HG02763 (cell line): Measurements from ENCODE around the gene PDS5A.
"Not testable (repeated sequence)": the region's sequence is repeated elsewhere in the genome, so short reads cannot be mapped to it uniquely, and the experiment has no call there.

ENCODE experiments used
- ATAC-seq: cut with Tn5 transposase; IDR thresholded peaks from one replicate; pipeline ENCODE4 v1.9.1; 2021; ENCODE audit warnings: mild to moderate bottlenecking, moderate library complexity; ENCODE audit not compliant: unreplicated experiment

The PDS5A gene, protein sequence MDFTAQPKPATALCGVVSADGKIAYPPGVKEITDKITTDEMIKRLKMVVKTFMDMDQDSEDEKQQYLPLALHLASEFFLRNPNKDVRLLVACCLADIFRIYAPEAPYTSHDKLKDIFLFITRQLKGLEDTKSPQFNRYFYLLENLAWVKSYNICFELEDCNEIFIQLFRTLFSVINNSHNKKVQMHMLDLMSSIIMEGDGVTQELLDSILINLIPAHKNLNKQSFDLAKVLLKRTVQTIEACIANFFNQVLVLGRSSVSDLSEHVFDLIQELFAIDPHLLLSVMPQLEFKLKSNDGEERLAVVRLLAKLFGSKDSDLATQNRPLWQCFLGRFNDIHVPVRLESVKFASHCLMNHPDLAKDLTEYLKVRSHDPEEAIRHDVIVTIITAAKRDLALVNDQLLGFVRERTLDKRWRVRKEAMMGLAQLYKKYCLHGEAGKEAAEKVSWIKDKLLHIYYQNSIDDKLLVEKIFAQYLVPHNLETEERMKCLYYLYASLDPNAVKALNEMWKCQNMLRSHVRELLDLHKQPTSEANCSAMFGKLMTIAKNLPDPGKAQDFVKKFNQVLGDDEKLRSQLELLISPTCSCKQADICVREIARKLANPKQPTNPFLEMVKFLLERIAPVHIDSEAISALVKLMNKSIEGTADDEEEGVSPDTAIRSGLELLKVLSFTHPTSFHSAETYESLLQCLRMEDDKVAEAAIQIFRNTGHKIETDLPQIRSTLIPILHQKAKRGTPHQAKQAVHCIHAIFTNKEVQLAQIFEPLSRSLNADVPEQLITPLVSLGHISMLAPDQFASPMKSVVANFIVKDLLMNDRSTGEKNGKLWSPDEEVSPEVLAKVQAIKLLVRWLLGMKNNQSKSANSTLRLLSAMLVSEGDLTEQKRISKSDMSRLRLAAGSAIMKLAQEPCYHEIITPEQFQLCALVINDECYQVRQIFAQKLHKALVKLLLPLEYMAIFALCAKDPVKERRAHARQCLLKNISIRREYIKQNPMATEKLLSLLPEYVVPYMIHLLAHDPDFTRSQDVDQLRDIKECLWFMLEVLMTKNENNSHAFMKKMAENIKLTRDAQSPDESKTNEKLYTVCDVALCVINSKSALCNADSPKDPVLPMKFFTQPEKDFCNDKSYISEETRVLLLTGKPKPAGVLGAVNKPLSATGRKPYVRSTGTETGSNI (N-terminal part only)

DNA sequence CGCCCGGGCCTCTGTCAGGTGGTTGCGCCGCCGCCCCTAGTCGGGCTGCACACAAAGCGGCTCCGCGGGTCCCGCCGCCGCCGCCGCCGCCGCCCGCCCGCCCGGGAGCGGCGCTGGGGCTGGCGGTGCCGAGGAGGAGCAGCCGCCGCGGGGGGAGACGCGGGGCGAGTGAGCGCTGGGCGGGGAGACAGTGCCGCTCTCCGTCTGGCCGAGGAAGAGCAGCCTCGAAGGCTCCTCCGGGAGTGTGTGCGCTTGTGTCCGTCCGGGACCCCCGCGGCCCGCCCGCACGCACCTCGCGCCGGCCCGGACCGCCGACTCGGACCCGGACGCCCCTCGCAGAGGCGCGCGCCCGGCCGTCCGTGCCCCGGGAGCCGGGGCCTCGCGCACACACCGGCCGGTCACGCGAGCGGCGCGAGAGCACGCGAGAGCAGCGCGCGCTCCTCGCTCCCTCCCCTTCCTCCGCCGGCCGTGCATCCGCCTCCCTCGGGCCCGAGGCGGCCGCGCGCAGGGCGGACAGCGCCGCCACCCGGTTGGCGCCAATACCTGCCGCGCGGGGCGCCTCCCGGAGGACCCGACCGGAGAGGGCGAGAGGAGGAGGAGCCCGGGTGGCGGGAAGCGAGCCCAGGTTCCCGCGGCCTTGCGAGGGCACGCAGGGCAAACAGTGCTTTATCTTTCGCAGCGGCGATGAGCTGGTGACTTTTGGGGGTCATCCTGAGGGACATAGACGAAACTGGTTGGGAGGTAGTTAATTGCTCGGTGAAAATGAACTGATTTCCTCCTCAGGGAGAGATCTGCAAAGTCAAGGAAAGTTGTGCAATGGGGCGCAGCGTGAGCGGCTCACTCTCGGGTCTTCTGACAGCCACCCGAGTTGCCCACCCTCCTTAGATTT, at the start of gene PDS5A:
TSS of gene PDS5A (minus strand) at position 423 of the 889 bp plus-strand sequence. CDS start 1,334 bp downstream, outside the sequence.
- peak; percentile 75 for ATAC-seq

DNA sequence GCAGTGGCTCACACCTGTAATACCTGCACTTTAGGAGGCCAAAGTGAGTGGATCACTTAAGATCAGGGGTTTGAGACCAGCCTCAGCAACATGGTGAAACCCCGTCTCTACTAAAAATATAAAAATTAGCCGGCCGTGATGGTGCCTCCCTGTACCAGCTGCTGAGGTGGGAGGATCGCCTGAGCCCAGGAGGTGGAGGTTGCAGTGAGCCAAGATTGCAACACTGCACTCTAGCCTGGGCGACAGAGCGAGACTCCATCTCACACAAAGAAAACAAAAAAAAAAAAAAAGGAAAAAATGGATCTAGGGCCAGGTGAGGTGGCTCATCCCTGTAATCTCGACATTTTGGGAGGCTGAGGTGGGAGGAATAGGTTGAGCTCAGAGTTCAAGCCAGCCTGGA, 46.3 kb upstream of the PDS5A start:
- not testable (repeated sequence) for ATAC-seq

GRCh38 chr4:40021116-40021515, 43.4 kb upstream of the PDS5A start:
- ATAC-seq = not testable (repeated sequence)

GRCh38 chr4:40020221-40020620, 42.5 kb upstream of the PDS5A start:
- ATAC-seq = no peak

DNA sequence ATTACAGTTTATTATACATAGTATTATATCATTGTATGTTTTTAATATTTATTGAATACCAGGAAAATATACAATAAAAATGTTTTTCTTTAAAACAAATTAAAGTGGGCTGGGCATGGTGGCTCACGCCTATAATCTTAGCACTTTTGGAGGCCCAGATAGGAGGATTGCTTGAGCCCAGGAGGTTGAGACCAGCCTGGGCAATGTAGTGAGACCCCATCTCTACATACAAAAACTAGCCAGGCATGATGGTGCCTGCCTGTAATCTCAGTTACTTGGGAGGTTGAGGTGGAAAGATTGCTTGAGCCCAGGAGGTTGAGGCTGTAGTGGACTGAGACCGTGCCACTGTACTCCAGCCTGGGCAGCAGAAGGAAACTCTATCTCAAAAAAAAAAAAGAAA, 38.3 kb upstream of the PDS5A start:
- ATAC-seq = no peak

- no peak for ATAC-seq
These were observed 26.3 kb upstream of the PDS5A start for GRCh38 chr4:40003986-40004385.

GRCh38 chr4:40000711-40001110, 23.0 kb upstream of the PDS5A start:
- no peak for ATAC-seq

- no peak for ATAC-seq
These were observed 21.1 kb upstream of the PDS5A start for GRCh38 chr4:39998659-39999345.

- no peak for ATAC-seq
These were observed 19.1 kb upstream of the PDS5A start for GRCh38 chr4:39996811-39997210.

GRCh38 chr4:39994406-39994805, 16.7 kb upstream of the PDS5A start:
- ATAC-seq = no peak

GRCh38 chr4:39989381-39989780, 11.7 kb upstream of the PDS5A start:
- not testable (repeated sequence) for ATAC-seq

GRCh38 chr4:39987485-39987884, 9.8 kb upstream of the PDS5A start:
- no peak for ATAC-seq

- no peak for ATAC-seq
These were observed 1.2 kb upstream of the PDS5A start for GRCh38 chr4:39978904-39979303.

GRCh38 chr4:39978378-39978775, 666 bp upstream of the PDS5A start:
- no peak for ATAC-seq

DNA sequence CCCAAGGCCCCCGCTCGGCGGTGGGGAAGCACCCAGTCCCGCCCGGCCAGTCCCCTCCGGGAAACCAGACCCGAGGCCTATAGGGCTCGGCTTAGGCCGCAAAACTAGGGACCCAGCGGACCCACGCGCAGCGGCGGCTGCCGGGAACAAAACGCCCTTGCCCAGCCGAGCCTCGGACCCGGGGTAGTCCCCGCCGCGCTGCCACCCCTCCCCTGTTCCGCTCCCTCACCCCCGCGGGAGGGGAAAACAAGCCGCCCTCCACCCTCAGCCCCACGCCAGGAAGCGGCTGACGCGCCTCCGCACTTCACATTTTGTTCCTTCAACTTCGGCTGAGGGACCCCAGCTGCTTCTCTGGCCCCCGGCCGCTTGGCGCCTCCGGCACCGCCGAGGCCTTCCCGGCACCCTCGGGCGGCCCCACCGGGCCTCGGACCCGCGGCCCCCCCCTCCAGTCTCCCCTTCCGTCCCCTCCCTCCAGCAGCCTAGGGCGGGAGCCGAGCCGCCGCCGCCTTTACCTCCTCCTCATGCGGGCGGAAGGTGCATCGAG, 694 bp downstream of the PDS5A start:
- ATAC-seq = peak; percentile 15

DNA sequence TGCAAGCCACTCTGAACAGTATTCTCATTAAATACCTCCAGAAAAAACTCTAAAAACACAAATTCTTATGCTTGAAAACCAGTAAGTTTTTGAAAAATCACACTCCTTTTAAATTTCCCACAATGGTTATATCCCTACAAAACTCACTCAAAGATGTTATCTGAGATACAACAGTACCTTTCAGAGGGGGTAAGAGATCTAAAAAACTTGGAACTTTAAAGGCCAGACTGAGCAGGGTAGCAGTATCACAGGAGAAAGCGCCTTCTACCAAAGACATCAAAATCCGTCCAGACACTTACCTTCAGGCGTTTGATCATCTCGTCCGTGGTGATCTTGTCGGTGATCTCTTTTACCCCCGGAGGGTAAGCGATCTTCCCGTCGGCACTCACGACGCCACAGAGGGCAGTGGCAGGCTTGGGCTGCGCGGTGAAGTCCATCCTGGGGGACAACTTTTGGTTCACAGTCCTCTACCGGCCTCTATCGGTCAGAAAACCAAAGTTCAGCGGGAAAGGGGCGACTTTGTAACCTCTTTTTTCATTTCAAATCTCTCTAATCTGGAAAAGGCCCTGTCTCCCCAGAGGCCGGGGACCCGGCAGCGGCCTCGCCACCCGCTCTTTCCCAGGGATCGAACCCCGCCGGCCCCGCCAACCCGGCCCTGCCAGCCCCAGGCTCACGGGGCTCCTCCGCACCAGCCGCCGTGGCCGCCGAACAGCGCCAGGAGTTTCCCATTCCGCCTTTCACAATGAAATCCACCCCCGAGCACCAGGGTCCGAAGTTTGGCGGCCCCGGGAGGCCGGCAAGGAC, 1.4 kb downstream of the PDS5A start:
- ATAC-seq = peak; percentile 28

- ATAC-seq = no peak
These were observed 2.1 kb downstream of the PDS5A start for GRCh38 chr4:39975488-39976089.

GRCh38 chr4:39973052-39973451, 4.7 kb downstream of the PDS5A start:
- ATAC-seq = not testable (repeated sequence)
